Thoracic aorta (tissue), 2 donors: ENCODE results near the gene PRR33. TPM values are rescaled to one million over a fixed set of nuclear protein-coding genes. Genes with fewer than 3 reads are reported as not detected.

Experiments
- ATAC-seq: fragments of 150-250 bp; one replicate; pipeline ENCODE4 v1.8.0; 2017; ENCODE audit warnings: low read depth; ENCODE audit not compliant: insufficient number of reproducible peaks, low FRiP score
- DNase-seq: peaks from one replicate; pipeline ENCODE4 v3.0.0-alpha.2; 2020; ENCODE audit warnings: low spot score
- H3K27ac ChIP-seq, 2 donors: fragments of 200-600 bp; sonication (generic); 1 replicate in 1 of 2; 2 replicates in 1 of 2; pipeline ENCODE4 v1.5.1; 2016; ENCODE audit warnings: mild to moderate bottlenecking in 2 of 2, moderate library complexity in 2 of 2
- H3K27me3 ChIP-seq: fragments of 200-600 bp; sonication (generic); replicated peaks from 2 replicates; pipeline ENCODE4 v1.6.0; 2016; ENCODE audit warnings: mild to moderate bottlenecking; ENCODE audit not compliant: insufficient read depth
- H3K36me3 ChIP-seq: fragments of 200-600 bp; sonication (generic); one replicate; pipeline ENCODE4 v1.5.1; 2016
- H3K4me1 ChIP-seq, 2 donors: fragments of 200-600 bp; sonication (generic); 1 replicate in 1 of 2; 2 replicates in 1 of 2; pipeline versions ENCODE4 v1.5.1 to v1.6.0; 2016; ENCODE audit warnings: low read depth in 2 of 2, mild to moderate bottlenecking in 1 of 2; ENCODE audit not compliant: control insufficient read depth in 1 of 2
- H3K4me3 ChIP-seq: fragments of 200-600 bp; sonication (generic); 2 replicates; pipeline ENCODE4 v1.5.1; 2016; ENCODE audit warnings: mild to moderate bottlenecking
- H3K9me3 ChIP-seq: fragments of 200-600 bp; sonication (generic); 2 replicates; pipeline ENCODE4 v1.5.1; 2016
- total RNA-seq, 2 donors: library from RNA; depleted of rRNA; stranded (reverse); fragments of >200 nt; gene quantifications; one replicate each; pipeline versions ENCODE4 v1.1.0 to v1.2.3, GENCODE V29; 2016
- TF ChIP-seq, protein P1 (sequence below): fragments of 200-600 bp; sonication (generic); IDR thresholded peaks from one replicate; pipeline ENCODE4 v1.5.1; 2019; ENCODE audit warnings: antibody characterized with exemption

The PRR33 gene
- total RNA-seq, 2 donors from 2014 or later = 0.41 TPM; not detected in 1

- ATAC-seq (no peak), DNase-seq (no peak)
- no peaks in the 10 kb centered on the region for H3K9me3 ChIP-seq
- peaks cover 0 to 9% of the 10 kb centered on the region in 2 donors for H3K4me1 ChIP-seq
- H3K27me3 ChIP-seq = no peaks in the 10 kb centered on the region
- no peaks in the 10 kb centered on the region for H3K36me3 ChIP-seq
- no peak overlapping the region for H3K4me3 ChIP-seq
- H3K27ac ChIP-seq = no peak overlapping the region
- TF ChIP-seq, protein P1, sequence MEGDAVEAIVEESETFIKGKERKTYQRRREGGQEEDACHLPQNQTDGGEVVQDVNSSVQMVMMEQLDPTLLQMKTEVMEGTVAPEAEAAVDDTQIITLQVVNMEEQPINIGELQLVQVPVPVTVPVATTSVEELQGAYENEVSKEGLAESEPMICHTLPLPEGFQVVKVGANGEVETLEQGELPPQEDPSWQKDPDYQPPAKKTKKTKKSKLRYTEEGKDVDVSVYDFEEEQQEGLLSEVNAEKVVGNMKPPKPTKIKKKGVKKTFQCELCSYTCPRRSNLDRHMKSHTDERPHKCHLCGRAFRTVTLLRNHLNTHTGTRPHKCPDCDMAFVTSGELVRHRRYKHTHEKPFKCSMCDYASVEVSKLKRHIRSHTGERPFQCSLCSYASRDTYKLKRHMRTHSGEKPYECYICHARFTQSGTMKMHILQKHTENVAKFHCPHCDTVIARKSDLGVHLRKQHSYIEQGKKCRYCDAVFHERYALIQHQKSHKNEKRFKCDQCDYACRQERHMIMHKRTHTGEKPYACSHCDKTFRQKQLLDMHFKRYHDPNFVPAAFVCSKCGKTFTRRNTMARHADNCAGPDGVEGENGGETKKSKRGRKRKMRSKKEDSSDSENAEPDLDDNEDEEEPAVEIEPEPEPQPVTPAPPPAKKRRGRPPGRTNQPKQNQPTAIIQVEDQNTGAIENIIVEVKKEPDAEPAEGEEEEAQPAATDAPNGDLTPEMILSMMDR = no peak
These were observed 35.5 kb upstream of the PRR33 start for GRCh38 chr11:1927026-1927847.

DNA sequence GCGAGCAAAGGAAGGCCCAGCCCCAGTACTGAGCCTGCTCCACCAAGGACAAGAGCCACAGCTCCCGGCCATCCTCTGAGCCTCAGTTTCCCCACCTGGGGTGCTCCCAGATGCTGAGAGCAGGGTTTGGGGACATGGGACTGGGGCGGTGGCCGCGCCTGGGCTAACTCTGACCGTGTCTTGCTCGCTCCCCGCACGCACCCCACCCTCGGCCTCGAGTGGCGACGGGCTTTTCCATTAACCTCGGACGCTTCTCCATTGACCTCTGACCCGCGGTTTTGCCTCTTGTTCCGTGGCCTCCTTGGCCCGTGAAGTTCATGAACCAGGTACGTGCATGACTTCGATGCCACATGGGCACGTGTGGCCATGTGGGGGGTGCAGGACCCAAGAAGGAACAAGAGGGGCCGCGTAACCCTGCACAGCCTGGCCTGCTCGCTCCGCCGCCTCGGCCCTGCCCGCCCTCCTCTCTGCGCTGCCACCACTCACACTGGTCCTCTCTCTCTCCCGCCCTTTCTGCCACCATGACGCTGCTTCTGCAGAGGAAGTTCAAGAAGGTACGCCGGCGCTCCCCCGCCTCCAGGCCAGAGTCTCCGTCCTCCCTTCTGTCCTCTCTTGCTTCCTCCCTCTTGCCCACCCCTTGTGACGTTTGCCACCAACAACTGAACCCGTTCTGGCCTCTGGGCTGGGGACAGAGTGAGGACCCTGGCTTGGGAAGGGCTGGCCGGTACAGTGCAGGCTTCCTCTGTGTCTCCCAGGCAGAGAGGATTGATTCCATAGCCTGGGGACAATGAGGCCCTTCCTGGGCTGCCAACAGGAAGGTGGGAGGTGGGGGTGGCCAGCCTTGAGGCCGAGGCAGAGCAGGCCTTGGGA is 34.7 kb upstream of the PRR33 start:
- Histone ChIP-seq H3K36me3 (no peaks in the 10 kb centered on the region), H3K27ac (no peak overlapping the region), H3K9me3 (no peaks in the 10 kb centered on the region), H3K4me3 (no peak overlapping the region), H3K27me3 (no peaks in the 10 kb centered on the region), H3K4me1 (peaks cover 0 to 5% of the 10 kb centered on the region in 2 donors)
- ATAC-seq (no peak), DNase-seq (no peak)
- TF ChIP-seq, protein P1 = no peak

- no peaks in the 10 kb centered on the region for H3K27me3 ChIP-seq
- no peak for DNase-seq
- H3K9me3 ChIP-seq = no peaks in the 10 kb centered on the region
- no peaks in the 10 kb centered on the region for H3K36me3 ChIP-seq
- H3K27ac ChIP-seq = no peak overlapping the region
- no peak overlapping the region for H3K4me3 ChIP-seq
- TF ChIP-seq, protein P1 = no peak
- no peak for ATAC-seq
- H3K4me1 ChIP-seq = no peaks in the 10 kb centered on the region
These were observed 33.9 kb upstream of the PRR33 start for GRCh38 chr11:1925373-1926155.

DNA sequence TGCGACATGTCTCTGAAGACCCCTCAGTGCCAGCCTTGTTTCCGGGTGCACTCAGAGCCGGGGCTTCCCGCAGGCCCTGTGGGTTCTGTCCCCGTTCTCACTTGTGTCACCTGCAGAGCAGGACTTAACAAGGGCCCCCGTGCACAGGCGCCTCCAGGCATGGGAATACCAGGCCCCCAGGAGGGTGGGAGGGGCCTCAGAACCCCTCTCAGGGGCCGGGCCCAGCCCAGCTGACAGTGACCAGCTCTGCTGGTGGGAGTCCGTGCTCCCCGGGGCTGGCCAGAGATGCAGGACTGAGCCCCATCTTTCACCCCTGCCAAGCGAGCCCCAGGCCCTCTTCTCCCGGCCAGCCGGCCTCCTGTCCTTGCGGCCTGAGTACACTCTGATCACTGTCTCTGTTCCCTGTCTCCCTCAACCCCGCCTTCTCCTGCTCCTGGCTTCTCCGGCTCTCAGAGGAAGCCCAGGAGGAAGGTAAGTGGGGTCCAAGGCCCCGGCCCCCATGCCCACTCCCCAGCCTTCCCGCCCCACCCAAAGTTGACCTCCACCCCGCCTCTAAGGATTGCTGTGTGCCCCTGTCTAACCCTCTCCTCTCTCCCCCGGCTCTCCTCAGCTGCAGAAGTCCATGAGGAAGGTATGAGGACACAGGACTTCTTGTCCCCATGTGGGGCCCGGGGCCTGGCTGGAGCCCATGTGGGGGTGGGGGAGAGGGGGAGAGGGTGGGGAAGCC is 33.1 kb upstream of the PRR33 start:
- no peaks in the 10 kb centered on the region for H3K4me1 ChIP-seq
- DNase-seq = no peak
- TF ChIP-seq, protein P1 = no peak
- no peak overlapping the region for H3K27ac ChIP-seq
- H3K4me3 ChIP-seq = no peak overlapping the region
- H3K27me3 ChIP-seq = no peaks in the 10 kb centered on the region
- H3K36me3 ChIP-seq = no peaks in the 10 kb centered on the region
- no peak for ATAC-seq
- no peaks in the 10 kb centered on the region for H3K9me3 ChIP-seq
